ENCODE results near the gene DHRS7B.

DHRS7B gene

DNA sequence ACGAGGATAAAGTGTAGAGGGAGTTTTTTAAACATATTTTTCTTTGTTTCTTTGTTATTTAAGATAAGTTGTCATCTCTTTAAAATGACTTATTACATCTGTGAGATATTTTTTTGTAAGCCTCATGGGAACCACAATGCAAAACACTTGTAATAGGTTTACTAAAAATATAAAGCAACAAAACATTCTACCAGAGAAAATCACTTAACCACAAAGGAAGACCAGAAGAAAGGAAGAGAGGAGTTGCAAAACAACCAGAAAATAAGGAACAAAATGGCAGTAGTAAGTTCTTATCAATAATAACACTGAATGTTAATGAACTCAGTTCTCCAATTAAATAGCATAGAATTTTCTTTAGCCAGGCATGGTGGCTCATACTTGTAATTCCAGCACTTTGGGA lies 22.9 kb downstream of the DHRS7B start:
- no peak for DNase-seq (ENCODE audit: low read depth in 1 of 2, low spot score in 1 of 2)

DNA sequence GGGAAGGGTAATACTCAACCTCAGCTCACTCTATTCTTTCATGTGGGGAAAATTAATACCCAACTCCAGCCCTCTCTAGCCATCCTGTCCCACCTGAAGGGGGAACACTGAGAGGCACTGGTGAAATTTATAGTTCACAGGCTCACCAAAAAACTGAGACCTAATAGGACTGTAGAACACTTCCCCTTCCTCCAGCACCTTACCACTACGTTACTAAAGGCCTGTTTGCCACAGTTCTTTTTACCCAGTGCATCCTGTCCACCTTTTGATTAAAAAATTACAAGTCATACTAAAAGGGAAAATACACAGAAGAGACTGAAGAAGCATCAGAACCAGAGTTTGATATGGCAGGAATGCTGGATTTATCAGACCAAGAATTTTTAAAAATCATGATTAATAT lies 26.0 kb downstream of the DHRS7B start:
- DNase-seq (ENCODE audit: low read depth in 1 of 2, low spot score in 1 of 2), result no peak

DNA sequence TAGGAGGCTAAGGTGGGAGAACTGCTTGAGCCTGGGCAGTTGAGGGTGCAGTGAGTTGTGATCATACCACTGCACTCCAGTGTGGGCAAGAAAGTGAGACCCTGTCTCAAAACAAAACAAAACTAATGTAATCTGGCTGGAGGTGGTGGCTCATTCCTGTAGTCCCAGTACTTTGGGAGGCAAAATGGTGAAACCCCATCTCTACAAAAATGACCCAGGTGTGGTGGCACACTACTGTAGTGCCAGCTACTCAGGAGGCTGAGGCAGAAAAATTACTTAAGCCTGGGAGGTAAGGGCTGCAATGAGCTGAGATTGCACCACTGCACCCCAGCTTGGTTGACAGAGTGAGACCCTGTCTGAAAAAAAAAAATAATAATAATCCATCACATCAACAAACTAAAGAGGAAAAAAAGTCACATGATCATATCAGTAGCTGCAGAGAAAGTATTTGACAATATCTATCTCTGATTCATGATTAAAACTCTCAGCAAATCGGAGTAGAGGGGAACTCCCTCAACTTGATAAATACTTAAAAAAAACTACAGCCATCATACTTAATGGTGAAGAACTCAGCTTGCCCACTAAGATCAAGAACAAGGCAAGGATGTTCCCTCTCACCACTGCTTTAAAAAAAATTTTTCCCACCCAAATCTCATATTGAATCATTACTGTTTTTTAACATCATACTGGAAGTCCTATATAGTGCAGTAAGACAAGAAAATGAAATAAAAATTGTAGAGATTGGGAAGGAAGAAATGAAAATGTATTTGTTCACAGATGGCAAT lies 31.0 kb downstream of the DHRS7B start:
- DNase-seq (ENCODE audit: low read depth in 1 of 2, low spot score in 1 of 2), result no peak

DNA sequence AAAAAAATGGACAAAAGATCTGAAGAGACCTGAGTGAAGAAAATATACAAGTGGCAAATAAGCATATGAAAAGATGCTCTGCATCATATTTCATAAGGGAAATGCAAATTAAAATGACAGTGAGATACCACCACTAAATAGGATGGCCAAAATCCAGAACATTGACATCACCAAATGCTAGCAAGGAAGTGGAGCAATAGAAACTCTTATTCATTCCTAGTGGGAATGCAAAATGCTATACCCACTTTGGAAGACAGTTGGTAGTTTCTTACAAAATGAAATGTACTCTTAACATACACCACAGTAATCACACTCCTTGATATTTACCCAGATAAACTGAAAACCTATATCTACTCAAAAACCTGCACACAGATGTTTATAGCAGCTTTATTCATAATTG lies 33.6 kb downstream of the DHRS7B start:
- no peak for DNase-seq (ENCODE audit: low read depth in 1 of 2, low spot score in 1 of 2)

DNA sequence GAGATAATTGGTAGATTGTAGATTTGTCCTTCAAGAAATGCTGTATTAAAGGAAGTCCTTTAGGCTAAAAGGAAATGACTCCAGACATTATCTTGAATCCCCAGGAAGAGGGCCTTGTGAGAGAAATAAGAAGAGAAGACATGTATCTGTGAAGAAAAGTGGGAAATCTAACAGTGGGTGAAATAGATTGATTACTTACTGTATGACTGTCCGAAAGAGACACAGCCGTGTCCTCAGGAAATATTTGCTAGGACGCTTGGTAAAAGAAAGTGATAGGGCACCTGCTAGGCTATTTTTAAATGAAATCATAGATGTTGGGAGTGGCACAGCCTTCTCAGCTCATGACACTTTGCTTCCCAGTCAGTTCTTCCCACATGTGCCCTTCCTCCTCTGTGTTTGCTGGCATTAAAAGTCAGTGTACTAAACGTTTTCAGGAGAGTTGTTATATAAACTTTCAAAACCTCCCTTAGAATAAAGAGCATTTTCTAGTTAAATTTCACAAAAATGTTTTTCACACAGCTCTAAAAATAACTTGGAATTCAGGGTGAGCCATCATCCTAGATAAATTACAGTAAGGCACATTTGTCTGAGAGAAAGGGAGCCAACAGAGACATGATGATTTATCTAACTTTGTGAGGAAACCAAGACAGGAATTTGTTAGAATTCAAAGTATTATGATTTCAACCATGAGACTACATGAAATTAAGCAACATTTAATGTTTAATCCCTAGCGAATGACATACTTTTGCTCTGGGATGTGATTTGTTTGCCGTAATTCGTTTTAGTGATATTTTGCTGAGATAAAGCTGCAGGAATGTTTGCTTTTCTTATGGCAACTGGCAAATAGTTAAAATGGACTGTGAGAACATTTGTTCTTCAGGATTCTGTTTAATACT lies 35.0 kb downstream of the DHRS7B start:
- no peak for DNase-seq (ENCODE audit: low read depth in 1 of 2, low spot score in 1 of 2)

DNA sequence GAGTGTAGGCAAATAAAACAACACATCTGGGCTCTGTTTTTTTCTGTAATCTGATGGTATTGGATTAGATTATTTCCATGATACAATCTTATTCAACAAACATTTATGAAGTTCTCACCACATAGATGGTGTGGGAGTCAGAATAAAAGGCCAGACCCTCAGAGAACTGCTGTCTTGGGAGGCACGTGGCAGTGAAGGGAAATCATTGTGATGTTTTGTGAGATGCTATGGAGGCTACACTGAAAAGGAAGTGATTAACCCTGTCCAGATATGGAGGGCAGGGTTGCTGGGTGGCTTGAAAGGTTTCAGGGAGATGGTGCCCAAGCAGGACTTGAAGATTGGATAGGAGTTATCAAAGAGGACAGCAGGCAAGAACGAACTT lies 35.6 kb downstream of the DHRS7B start:
- DNase-seq (ENCODE audit: low read depth in 1 of 2, low spot score in 1 of 2), result no peak

DNA sequence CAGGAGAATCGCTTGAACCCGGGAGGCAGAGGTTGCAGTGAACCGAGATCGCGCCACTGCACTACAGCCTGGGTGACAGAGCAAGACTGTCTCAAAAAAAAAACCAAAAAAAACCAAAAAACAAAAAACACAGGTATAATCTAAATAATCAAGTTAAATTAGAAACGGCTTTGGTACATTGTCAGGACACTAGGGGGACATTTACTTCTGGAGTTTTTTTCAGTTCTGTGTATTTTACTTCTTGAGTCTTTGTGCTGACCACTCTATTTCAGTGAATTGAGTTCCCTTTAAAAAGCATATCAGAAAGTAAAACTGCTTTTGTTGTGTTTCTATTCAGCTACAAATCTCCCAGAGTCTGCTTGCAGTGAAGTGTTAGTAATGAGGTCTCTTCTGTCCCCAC lies 36.3 kb downstream of the DHRS7B start:
- no peak for DNase-seq (ENCODE audit: low read depth in 1 of 2, low spot score in 1 of 2)

DNA sequence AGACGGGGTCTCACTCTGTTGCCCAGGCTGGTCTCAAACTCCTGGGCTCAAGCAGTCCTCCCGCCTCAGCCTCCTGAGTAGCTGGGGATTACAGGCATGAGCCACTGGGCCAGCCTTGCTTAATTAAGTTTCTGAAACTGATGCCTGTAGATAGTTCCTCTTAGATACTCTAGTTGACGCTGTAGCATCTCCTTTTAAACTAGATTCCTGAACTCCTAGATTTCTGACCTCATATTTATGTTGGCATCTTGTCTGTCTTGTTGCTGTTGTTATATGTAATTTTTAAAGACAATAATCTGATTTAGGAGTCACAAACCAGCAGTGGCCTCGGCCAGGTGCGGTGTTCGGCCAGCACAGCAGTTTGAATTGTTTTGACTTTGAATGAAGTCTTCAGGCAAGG lies 37.5 kb downstream of the DHRS7B start:
- no peak for DNase-seq (ENCODE audit: low read depth in 1 of 2, low spot score in 1 of 2)

DNA sequence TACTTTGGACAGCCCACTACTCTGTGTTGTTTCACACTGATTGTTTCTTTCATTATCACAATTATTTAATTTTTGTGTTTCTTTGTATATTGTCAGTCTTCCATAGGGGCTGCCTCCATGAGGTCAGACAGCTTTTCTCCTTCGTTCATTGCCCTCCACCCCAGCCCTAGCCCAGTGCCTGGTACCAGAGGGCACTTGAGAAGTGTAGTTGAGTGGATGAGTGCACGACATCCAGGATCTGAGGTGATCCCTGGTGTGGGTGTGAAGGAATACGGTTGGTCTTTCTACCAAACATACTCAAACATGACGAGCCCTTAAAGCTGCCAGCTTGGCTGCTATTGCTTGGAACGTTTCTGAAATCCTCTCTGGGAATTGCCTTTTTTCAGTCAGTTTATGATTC lies 37.9 kb downstream of the DHRS7B start:
- DNase-seq (ENCODE audit: low read depth in 1 of 2, low spot score in 1 of 2), result no peak

DNA sequence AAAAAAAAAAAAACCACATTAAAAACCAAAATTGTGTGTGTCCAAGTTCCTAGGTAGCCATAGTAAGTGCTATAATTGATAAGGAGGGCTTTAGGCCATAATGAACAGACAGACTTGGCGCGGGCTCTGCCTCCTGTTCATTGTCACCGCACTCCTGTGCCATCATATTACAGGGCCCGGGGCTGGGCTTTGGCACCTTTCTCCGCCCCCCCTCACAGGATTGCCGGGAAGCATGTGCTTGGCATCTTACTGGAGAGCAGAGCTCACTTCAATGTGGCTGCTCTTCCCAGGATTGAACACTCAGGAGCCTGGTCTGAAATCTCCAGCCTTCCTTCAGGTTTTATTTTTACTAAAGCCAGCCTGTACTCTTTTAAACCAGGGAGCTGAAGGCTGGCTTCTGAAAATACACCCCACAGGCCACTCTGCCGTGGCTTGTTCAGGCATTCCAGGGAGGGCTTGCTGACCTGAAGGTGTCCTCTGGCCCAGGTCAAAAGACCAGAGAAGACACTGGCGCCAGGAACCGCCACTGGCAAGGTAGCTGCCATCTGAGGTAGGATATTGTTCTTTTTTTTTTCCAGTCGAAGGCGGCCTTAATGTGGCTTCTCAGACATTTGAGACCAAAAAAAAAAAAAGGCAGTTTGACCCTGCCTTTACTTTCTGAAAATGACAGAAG lies 39.3 kb downstream of the DHRS7B start:
- DNase-seq (ENCODE audit: low read depth in 1 of 2, low spot score in 1 of 2), result no peak

DNA sequence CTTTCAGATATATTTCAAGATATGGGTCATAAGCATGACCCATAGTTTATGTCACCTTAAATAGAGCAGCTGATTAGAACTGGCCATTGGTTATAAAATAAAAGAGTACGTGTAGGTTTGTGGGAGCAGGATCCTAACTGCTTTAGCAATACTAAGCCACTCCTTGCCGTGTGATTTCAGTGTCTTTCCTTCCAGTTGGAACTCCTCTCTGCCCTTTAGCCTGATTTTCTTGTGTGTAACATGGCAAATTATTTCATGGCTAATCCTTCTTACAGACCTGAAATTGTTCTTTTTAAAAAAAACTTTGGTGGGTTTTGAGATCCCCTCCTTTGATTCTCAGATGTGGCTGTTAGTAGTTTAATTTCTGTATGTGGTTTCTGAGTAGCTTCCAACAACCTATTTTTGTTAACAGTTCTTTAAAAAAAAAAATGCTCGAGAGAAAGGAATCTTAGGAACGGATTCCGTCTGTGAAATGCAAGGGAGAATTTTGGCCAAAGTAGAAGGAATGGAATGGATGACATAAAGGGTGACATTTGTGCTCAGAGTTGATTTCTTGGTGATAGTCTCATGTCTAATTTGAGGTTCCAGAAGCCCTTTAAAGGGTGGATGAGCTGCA lies 39.9 kb downstream of the DHRS7B start:
- no peak for DNase-seq (ENCODE audit: low read depth in 1 of 2, low spot score in 1 of 2)

DNA sequence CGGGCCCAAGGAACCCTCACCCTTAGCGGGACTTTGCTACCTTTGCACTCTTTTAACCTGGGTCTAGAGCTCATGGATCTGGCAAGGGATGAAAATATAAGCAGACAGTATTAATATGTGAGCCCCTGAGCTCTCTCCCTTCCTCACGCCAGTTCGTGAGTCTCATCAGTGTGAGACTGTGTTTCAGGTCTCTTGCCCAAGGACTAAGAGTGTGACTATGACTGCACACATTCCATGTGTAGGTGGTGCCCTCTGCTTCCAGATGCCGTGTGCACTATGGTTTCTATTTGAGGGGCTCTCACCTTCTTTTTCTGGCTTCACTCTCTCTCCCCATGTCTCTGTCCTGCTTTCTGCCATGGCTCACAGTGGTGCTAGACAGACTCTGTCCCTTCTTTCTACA lies 40.5 kb downstream of the DHRS7B start:
- DNase-seq (ENCODE audit: low read depth in 1 of 2, low spot score in 1 of 2), result no peak

DNA sequence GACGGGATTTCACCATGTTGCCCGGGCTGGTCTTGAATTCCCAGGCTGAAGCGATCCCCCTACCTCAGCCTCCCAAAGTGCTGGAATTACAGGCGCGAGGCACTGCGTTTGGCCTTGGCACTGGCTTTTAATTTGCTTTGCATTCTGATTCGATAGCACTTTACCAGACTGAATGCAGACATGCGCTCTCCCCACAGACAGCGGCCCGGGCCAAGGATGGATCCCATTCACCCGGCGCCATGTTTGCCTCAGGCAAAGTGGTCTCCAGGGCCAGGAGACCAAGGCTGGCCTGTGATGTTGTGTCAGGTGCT lies 41.7 kb downstream of the DHRS7B start:
- DNase-seq (ENCODE audit: low read depth in 1 of 2, low spot score in 1 of 2), result no peak

DNA sequence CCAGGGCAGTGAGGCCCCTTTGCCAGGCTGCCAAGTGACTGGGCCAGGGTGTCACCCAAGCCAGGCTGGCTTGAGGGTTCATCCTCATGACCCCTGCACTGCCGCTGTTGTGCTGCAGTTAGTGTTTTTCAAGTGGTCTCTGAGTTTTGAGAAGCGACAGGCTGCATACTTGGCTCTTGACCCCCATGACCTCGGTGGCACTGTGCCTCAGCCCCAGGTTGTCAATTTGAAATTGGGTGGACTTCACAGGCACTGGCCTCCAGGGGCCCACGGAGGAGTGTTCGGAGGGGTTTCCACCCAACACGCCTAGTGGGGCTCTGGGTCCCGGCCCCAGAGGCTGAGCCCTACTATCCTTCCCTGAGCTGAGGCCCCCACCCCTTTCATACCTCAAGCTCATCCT lies 42.7 kb downstream of the DHRS7B start:
- DNase-seq (ENCODE audit: low read depth in 1 of 2, low spot score in 1 of 2), result no peak

DNA sequence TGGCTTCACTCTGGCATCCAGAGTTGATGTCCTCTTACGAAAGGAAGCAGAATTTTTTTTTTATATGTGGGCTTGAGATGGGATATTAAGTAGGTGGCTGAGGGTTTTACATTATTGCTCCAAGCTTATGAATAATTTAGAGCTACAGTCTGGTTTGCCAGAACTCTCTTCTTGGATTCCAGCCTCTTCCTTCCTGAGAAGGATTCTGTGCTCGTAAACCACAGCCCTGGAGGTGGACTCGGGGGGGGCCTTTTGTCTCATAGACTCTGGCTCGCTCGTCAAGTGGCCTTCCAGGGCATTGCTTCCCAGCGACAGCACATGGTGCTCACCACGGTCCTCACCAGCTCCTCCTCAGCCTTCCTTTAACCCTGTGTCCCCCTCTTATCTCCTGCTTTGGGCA lies 44.0 kb downstream of the DHRS7B start:
- no peak for DNase-seq (ENCODE audit: low read depth in 1 of 2, low spot score in 1 of 2)

DNA sequence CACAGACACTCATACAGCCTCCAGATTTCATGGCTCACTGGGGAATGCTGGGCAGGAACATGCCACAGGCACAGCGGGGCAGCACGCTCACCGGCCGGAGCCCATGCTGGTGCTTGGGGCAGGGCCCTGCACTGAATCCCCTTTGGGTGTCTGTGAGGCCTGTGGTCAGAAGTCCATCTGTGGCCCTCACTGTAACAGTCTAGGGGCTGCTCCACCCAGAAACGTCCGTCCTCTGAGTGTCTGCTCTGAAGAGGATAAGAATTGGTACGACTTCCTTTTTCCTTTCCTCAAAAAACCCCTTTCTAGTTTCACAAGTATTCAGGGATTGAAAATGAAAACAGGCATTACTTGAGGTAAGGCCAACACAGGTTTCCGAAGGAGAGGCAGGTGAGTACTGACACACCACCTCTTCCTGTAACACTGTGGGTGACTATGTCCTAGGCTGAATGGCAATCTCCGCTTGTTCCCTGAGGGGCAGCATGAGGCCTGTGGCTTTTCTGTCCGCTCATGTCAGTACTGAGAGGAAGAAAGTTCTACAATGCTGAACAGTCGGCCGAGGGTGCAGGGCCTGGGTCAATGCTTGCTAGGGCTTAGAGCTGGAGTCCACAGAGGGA lies 44.7 kb downstream of the DHRS7B start:
- no peak for DNase-seq (ENCODE audit: low read depth in 1 of 2, low spot score in 1 of 2)

DNA sequence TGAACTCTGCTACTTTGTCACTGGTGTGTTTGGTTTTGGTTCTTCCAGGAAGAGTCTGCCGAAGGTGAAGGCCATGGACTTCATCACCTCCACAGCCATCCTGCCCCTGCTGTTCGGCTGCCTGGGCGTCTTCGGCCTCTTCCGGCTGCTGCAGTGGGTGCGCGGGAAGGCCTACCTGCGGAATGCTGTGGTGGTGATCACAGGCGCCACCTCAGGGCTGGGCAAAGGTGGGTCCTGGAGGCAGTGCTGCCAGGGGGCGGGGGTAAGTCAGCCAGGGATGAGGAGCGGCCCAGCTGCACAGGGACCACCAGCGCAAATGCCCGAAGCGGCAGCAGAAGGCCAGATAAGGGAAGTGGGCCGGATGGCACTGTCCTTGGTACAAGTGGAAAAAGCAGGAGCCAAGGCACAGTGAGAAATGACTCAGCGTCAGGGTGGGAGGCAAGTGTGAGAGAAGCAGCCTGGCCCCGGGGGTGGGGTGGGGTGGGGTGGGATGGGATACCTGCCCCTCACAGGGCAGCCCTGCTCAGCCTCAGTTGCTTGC lies 45.3 kb downstream of the DHRS7B start:
- DNase-seq (ENCODE audit: low read depth in 1 of 2, low spot score in 1 of 2), result no peak

DNA sequence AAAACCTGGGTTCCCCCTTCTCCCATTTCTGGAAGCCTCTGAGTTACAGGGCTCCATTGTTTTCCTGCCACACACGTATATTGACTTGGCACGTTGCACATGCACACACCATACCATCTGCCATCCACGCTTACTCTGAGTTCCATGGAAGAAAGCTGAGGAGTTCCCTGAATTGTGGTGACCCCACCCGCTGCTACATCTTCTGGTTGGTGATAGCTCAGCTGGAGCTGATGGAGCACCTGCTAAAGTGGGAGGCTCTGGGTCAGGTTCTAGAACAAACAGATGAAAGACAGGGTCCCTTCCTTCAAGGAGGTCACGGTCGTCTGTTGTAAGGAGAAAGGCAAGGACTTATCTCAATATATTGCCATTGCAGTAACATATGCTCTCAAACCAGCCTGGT lies 46.1 kb downstream of the DHRS7B start:
- DNase-seq (ENCODE audit: low read depth in 1 of 2, low spot score in 1 of 2), result no peak

DNA sequence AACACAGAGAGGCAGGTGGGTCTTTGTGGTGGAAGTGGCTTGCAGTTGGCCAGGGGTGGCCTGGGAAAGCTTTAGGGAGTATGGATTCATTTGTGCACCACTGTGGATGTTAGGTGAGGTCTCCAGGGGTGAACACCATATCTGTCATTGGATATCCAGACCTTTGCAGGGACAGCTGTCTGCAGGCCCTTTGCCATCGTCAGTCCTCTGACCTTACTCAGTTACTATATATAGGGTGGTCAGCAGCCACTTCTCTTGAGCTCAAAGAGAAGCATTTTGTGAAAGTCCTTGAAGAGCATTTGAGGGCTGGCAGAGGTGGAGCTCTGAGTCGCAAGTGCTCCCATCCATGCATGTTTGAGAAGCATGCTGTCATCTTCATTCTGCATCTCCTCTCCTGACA lies 46.8 kb downstream of the DHRS7B start:
- DNase-seq (ENCODE audit: low read depth in 1 of 2, low spot score in 1 of 2), result no peak

DNA sequence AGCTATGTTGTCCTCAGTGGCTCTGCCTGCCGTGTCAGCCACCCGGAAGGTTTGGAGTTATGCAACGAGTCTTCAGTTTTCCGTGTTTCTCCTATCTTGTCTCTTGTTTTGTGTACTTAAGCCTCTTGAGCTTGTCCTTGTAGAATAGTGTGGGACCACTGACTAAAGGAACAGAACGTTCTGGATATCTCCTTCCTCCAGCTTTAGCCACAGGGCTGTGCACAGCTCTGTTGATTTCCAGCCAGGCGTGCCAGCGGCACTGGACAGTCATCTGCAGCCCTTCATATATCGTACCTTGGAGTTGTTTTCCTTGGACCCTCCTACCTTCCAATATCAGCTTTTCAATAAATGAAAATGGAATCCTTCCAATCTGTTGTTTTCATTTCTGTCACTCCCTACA lies 47.4 kb downstream of the DHRS7B start:
- no peak for DNase-seq (ENCODE audit: low read depth in 1 of 2, low spot score in 1 of 2)

DNA sequence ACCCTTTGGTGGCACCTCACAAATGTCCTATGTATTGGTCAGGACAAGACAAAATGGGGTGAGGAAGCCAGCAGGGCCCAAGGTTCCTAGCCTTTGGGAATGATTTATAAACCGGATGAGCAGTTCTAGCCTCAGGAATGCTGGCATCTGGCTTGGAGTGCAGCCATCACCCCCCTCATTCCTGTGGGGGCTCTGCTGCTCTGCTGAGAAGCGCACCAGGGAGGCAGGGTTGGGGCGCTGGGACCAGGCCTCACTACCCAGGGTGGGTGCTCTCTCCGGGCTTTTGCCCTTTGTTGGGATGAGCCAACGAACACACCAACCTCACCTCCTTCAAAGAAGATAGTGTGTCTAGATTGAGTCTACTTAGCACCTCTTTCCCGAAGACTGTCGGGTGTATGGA lies 47.9 kb downstream of the DHRS7B start:
- DNase-seq (ENCODE audit: low read depth in 1 of 2, low spot score in 1 of 2), result no peak
